HG02678 (cell line): Measurements from ENCODE around the gene TMEM53.
A peak's percentile ranks its signal among the peaks of the same experiment; 100 is the strongest.
"Not testable (repeated sequence)": the region's sequence is repeated elsewhere in the genome, so short reads cannot be mapped to it uniquely, and the experiment has no call there.

Experiments used
- ATAC-seq: cut with Tn5 transposase; IDR thresholded peaks from one replicate; pipeline ENCODE4 v1.9.1; 2021; ENCODE audit warnings: mild to moderate bottlenecking, moderate library complexity; ENCODE audit not compliant: unreplicated experiment

Gene TMEM53

DNA sequence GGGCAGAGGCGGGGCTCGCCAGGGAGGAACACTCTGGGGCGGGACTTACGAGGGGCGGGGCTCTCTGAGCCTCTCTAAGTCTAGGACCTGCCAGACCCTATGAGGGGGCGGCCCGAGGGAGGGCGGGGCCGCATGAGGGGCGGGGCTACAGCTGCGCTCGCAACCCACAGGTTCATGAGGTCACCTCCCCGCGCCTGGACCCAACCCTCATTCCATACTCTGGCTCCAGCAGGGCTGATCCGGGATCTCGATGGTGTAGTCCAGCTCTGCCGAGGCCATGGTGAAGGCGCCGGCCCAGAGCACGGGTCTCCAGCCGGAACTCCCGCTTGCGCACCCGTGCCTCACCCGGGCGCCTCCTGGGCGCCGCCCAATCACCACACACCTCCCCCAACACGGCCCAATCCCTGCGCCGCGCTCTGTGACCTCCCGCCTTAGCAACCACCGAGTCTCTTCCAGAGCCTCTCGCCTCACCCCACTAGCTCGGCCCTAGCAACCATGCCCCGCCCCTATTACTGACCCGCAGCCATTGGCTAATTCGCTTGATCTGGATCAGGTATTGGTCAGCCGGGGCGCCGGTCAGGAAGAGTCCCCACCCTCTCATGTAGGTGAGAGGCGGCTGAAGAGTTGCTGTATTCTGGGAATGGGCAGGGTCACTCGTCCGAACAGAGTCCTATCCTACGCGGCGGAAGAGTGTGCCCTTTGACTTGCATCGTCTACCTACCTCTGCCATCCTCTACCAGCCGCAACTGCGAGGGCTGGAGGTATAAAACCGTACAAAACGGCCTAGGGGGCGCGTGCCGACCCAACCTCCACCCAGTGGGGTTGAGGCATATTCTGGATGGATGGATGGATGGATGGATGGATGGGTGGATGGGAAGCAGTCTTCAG lies at the start of gene TMEM53, which contains the start of gene ARMH1:
Gene TMEM53 (minus strand): TSS at position 369 of the 888 bp plus-strand sequence. CDS start 90 bp downstream, at position 279.
Gene ARMH1 (plus strand): TSS at position 602 of the 888 bp plus-strand sequence. CDS start 14,984 bp downstream, outside the sequence.
- ATAC-seq, result peak; percentile 93

DNA sequence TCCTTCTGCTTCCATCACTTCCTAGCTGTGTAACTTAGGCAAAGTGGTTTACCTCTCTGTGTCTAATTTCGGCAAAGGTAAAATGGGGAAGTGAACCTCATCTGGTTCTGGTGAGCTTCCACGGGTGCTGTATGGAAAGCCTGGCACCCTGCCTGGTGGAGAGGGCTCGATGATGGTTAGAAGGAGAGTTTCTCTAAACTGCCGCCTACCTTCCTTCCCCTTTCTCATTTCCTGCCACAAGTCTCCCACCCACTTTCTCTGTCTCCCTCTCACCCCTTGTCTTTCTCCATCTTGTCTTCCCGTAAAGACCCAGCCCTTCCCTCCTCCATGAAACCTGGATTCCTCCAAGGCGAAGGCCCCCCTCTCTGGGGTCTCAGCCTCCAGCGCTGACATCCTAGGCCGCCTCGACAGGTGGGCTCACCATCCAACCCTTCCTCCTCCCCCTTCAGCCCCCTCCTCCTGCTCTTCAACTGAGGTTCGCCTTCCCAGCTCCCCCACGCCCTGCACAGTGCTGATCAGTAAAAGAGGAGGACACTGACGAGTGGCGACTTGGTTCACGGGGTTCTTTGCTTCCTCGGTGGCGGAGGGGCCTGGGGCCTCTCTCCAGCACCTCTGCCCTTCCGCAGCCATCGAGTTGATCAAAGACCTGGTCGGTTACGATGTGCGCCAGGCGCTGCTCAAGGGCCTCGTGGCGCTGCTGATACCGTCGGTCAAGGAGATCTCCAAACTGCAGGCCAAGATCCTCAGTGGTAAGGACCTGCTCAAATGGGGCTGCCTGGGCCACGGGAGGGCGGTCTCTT lies 49.4 kb upstream of the TMEM53 start:
- ATAC-seq, result no peak

DNA sequence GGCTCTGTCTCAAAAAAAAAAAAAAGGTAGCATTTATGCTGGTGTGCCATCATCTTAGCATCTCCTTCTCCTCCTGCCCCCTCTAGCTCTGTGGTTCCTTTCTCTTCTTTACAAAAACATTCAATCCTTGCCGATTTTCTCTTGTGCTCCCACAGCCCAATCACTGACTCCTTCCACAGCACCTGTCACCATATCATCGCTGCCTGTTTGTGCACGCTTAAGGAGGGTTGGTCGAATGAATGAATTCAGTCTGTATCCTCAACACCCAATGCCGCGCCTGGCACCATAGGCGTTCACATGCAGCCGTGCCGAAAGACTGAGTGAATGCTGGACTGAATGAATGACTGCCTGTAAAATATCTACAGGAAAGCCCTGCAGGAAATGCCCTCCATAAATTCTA lies 48.8 kb upstream of the TMEM53 start:
- ATAC-seq, result no peak

DNA sequence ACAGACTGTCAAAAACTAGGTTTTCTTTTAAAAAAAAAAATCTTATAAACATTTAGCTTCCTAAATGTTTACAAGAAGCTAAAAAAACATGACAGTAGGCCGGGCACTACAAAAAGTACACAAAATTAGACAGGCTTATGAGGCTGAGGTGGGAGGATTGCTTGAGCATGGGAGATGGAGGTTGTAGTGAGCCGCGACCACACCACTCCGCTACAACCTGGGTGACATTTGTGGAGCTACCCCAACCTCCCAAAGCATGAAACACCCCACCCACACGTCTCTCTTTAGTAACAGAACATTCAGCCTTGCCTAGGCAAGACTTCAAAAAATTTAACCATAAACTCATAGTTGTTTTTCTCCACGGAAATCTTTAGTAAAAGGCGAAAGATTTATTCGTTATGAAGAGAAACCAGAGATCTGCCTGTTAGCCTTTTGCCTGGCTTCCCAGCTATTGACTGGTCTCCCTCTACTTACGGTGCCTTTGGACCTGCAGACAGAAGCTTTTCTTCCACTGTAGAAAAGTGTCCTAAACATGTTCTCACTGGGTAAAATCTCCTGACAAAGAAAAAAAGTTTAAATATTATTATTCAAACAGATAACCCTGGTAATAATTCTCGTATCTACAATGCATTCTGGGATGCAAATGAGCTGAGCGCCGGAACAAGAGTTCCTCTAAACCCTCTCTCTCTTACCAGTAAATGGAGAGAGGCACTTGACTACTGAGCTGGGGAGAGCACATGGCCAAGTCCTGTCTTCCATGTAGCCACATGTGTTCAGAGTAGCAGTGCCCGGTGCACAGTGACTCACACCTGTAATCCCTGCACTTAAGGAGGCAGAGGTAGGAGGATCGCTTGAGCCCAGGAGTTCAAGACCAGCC lies 47.4 kb upstream of the TMEM53 start:
- peak; percentile 76 for ATAC-seq

DNA sequence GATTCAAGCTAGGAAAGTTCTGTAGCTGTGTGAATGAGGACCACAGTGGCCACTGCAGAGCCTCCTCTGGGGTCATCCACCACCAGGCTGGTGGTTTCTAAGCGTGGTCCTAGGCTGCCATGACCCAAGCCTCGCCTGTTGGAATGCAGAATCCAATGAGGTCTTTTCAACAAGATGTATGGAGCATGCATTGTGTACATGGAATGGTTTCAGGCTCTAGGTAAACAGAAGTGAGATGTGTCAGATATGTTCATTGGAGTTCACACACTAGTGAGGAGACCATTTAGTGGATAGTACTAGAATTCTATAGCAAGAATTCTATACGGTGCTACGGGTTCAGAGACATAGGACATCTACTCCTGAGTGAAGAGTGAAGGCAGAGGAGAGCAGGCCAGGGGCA lies 46.0 kb upstream of the TMEM53 start:
- no peak for ATAC-seq

DNA sequence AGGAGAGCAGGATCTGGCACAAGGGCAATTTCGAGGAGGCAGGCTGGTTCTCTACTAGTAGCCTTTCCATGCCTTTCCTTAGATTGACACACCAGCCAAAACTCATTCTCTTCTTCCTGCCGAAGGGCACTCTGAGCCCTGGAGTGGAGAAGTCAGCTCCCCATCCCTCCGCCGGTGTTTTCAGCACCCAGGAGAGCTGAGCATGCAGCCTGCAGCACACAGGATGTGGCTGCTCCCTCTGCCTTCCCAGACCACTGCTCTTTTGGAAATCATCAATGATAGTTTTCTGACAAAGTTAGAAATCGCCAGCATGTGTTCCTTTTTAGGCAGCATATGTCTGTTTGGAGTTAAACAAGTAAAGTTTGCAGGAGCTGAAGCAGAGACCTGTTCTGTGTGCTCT lies 45.0 kb upstream of the TMEM53 start:
- ATAC-seq, result no peak

DNA sequence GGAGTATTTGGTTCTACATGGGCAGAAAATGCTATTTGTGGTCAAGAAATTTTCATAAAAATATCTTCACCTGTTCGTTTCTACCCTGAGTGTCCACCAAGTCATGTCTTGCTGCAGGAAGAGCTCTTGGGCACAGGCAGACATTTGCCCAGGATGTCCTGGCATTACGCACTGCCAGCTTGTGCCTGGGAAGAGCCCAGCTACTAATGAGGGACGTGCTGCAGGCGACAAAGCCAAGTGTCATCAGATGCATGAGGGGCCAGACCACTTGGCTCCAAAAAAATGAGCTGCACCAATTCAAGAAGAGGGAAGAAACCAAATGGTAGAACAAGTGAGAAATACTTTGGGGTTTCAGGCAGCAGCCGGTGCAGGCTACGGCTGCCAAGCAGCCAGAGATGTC lies 43.8 kb upstream of the TMEM53 start:
- no peak for ATAC-seq

DNA sequence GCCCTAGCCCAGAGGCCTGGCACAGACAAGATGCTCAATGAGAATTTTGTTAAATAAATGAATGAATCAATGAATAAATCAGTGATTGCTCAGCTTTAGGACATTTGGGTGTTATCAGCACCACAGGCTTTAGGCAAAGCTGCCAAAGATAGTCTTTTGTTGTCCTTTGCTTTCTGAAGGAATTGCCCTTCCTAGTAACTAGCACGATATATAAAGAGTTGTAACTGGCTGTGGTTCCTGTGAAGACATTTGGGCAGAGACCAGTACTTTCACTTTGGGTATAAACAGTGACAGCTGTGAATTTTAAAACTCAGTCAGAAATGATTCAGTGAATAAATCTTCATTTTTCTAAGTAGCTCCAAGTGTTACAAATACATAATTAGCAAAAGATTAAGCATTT lies 43.4 kb upstream of the TMEM53 start:
- ATAC-seq, result no peak

DNA sequence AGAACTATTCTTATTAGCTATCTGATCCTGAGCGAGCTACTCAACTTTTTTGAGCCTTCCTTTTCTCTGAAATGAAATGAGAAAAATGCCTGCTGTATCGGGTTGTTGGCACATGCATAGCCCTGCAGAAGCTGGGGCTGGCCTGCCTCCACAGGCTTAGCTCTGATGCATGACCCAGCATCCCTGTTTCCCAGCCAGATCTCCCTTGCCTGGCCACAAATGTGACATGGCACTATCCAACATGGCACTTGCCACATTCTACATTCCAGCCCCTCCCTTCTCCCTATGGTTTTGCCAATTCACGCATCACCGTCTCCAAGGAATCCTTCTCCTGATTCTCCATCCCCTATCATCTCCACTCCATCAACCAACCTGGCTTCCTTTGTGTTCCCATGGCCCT lies 42.9 kb upstream of the TMEM53 start:
- ATAC-seq, result no peak

DNA sequence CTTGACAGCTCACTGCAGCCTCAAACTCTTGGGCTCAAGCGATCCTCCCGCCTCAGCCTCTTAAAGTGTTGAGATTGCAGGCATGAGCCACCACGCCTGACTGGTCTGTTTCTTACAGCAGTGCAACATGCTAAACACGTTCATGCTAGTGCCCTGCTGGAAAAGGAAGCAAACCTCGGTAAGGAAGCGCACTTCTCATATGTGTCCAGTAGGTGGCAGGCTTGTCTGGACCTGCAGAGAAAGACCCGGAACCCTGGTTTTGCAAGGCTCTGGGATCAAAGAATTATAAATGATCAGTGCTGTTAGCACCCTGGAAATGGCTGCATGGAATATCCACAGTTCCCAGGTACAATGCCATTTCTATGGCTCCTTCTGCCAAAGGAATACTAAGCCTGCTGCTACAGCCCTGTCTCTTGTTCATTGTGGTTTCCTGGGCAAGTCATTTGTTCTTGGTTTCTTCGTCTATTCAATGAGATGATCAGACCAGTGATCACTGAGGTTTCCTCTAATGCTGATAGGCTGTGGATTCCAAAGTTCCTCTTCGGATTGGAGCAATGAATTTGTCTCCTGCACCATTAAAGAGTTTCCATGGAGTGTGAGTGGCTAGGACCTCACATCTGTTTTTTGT lies 40.8 kb upstream of the TMEM53 start:
- ATAC-seq, result no peak

DNA sequence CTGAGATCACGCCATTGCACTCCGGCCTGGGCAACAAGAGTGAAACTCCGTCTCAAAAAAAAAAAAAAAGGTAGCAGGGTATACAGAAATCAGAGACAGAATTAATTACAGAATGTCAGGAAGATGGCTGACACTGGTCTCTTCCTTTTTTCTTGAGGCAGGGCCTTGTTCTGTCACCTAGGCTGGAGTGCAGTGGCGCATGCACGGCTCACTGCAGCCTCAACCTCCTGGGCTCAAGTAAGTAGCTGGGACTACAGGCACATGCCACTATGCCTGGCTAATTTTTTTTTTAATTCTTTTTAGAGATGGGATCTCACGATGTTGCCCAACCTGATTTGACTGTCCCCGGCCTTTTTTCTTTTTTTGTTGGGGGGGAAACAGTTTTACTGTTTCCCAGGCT lies 40.3 kb upstream of the TMEM53 start:
- ATAC-seq, result no peak

DNA sequence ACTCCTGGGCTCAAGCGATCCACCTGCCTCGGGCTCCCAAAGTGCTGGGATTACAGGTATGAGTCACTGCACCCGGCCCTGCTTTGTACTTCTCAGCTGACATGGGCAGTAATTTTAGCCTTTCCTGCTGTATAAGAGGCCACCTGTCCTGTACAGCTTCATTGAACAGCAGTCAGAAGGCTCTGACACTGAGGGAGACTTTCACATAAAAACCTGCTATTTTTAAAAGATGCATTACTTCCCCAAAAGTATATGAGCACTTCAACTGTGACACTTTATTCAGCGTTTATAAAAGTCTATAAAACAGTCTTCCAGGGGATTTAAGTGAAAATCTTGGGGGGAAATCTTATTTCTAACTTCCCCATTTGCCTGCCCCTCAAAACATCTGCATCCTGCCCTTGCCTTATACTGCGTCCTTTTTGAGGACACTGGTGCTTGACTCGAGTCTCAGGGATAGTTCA lies 39.1 kb upstream of the TMEM53 start:
- peak; percentile 53 for ATAC-seq

DNA sequence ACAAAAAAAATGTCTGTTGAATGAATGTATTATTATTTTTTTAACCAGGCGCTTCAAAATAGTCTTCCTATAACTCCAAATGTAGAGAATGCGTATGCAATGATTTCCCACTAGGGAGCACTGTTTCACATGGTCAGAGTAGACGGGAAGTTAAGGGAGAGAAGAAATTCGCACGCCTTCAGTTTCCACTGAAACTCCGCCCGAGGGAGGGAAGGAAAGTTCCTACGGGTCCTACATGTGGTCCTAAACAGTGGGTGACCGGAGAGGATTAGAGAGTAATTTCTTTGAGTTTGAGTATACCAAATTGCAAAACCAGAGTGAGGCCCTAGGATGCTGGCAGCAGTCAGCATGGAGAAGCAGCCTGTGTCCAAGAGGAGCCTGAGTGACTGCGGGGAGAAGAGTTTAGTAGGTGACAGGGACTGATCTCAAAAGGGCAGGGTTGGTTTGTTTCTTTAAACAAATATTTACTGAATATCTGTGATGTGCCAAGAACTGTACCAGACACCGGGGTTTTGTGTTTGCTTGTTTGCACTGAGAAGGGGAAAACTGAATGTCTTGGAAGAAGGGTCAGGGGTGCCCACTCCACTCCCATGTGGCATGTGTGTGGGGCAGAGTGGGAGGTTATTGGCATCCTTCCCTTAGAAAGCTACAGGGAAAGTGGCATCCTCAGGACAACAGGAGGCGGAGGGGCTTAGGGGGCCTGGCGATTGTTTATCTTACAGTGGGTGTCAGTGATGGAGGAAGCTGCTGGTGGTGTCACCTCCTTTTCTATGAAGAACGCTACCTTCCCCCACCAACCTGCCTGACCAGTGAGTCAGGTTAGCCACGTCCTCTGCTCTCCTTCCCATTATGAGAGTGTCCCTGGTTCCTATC lies 33.9 kb upstream of the TMEM53 start:
- ATAC-seq, result no peak

DNA sequence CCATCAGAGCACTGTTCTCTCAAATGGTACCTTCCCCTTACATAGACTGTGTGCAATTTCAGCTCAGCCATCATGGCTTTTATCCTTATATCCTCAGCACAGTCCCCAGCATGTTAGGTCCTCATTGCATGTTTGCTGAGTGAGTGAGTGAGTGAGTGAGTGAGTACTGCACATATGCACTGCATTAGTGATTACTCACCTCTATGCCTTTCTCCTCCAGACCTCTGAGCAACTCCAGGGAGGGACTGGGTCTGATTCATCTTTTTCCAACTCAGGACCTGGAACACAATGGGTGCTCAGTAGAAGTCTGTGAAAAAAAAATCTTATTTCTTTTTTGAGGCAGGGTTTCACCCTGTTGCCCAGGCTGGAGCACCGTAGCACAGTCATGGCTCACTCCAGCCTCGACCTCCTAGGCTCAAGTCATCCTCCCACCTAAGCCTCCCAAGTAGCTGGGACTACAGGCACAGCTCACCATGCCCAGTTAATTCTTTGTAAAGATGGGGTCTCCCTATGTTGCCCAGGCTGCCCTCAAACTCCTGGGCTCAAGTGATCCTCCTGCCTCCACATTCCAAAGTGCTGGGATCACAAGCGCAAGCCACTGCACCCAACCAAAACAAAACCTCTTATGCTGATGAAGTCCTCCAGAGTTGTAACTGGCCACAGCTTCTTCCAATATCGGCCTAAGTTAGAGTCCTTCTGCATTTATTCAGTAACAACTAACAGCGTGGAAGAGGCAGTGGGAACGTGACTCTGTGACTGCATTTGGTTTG lies 33.0 kb upstream of the TMEM53 start:
- ATAC-seq, result no peak

DNA sequence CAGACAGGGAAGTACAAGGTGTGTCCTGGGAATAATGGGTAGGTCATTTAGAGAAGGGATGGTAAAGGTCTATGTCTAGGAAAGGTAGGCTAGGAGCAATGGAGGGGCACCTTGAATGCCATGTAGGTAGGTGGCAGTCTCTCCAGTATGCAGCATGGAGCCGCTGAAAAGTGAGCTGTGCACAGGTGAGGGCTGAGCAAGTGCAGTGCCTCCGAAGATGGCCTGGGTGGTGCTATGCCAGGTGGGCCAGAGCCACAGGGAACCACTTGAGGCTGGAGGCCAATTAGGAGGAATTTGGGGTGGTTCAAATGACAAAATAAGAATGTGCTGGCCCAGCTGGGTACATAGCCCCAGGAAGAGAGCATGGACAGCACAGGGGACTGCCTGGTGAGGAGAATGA lies 31.7 kb upstream of the TMEM53 start:
- no peak for ATAC-seq

DNA sequence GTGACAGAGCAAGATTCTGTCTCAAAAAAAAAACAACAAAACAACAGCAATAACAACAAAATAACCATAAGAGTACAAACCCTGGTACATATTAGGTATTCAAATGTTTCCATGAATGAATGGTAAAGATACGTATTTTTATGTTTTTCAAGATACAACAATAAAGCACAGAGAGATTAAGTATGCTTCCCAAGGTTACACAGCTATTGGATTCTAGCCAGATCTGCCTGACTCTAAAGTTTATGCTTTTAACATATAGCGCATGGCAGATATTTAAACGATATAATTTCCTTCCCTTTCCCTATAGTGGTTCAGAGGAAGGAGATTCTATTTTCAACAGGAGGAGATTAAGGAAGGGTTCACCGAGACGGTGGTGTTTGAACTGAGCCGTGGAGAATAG lies 31.2 kb upstream of the TMEM53 start:
- no peak for ATAC-seq

DNA sequence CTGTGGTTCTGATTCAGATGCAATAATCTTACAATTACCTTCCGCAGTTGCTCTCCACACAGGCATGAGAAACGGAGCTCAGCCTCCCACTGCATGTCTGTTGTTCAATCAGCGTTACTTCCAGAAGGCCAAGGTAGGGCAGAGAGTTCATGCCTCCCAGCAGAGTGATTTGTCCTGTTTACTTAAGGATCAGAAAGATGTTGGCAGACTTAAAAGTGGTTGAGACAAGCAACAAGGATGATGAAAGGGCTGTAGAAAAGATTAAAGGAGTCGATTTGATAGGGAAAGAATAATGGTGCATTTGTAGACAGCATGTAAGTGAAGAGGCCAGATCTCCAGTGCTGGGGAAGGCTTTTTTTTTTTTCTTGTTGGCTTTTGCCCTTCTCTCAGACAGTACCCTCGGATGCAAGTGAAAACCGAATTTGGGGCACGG lies 26.9 kb upstream of the TMEM53 start:
- ATAC-seq, result no peak

DNA sequence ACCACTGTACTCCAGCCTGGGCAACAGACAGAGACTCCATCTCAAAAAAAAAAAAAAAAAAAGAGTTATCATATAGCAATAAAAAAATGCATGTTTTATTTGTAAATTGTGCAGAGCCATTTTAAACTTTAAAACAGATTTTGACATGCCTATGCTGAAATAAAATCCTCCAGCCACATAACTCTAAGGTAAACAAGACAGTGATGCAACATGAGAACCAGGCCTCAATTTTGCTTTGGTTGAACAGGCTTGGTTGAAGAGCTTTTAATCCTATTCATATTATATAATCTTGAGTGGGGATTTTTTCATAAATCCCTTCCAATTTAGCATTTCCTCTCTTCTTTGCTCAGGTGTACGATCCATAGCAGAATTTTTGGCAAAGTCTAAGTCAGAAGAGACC lies 26.3 kb upstream of the TMEM53 start:
- no peak for ATAC-seq

DNA sequence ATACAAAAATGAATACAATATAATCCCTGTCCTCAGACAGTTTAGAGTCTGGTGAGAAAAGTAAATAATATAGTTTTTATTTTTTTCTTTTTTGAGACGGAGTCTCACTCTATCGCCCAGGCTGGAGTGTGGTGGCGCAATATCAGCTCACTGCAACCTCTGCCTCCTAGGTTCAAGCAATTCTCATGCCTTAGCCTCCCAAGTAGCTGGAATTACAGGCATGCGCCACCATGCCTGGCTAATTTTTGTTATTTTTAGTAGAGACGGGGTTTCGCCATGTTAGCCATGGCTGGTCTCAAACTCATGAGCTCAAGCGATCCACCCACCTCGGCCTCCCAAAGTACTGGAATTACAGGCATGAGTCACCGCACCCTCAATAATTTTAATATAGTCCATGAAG lies 25.1 kb upstream of the TMEM53 start:
- not testable (repeated sequence) for ATAC-seq
